GM18868 (cell line): ENCODE measurements around the gene STAC2.
"Not testable (repeated sequence)": the region's sequence is repeated elsewhere in the genome, so short reads cannot be mapped to it uniquely, and the experiment has no call there.

Source experiments
- ATAC-seq: cut with Tn5 transposase; IDR thresholded peaks from one replicate; pipeline ENCODE4 v1.9.1; 2021; ENCODE audit warnings: mild to moderate bottlenecking, moderate library complexity; ENCODE audit not compliant: unreplicated experiment

STAC2 gene

GRCh38 chr17:39225308-39225958, at the start of gene STAC2:
TSS of gene STAC2 (minus strand) at chr17:39225945. CDS start at chr17:39225502, 443 bp downstream.
- ATAC-seq, result no peak

DNA sequence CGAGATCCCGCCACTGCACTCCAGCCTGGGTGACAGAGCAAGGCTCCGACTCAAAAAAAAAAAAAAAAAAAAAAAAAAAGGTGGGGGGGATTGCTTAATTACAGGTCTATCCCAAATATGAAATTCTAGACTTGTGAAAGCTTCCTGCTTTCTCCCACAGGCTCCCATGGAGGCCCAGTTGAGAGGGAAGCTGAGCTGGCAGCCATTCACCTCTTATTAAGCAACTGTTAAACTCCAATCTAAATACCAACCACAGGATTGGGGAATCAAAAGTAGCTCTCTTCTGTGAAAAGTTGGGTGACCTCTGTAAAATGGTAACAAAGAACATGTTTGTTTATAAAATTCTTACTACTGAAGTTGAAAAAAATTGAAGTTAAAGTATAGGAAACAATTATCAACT, 45.8 kb upstream of the STAC2 start:
- no peak for ATAC-seq

- no peak for ATAC-seq
Measured at GRCh38 chr17:39270923-39271322, 45.2 kb upstream of the STAC2 start.

- ATAC-seq, result no peak
Measured at GRCh38 chr17:39264119-39264518, 38.4 kb upstream of the STAC2 start.

- ATAC-seq, result no peak
Measured at GRCh38 chr17:39261286-39261685, 35.5 kb upstream of the STAC2 start.

DNA sequence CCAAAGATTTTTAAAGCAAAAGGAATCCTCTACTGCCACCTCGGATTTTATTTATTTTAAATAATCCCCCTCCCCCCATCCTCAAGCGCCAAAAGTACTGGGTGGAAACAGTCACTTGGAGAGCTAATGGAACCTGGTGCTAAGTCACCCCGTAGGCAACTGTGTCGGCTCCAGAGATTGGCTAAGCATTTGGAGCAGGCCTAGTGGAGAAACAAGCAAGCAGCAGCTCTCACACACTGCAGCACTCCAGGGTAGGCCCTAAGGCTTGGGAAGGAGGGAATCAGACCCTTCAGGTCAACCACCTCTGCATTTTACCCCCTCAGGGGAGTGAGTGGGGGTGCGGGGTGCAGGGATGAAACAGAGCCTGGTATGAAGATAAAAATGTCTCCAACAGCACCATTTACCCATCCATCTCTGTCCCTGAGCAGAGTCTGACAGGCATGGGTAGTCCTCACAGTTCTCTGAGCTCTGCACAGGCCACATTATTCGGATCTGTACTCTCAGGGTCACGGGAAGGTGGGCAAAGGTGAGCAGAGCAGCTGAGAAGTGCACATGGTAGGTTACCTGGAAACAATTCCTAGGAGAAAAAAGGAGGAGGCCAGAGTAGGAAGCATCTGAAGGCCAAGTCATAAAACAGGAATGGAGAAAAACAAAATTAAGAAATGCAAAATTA, 27.2 kb upstream of the STAC2 start:
- ATAC-seq, result no peak

DNA sequence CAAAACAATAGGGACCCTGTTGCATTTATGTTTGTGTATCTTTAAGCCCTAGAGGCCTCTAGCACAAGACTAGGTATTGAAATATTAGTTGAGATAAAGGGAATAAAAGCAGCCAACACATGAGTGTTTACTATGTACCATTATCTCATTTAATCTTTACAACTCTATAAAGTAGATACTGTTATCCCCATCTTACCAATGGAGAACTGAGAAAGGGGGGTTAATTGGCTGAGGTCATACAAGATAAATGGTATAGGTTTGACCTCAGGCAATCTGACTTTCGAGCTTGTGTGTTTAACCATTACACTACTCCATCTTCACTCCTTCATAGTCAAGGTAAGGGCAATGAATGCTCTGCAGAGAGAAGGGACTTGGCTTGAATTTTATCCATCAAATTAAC, 26.3 kb upstream of the STAC2 start:
- no peak for ATAC-seq

DNA sequence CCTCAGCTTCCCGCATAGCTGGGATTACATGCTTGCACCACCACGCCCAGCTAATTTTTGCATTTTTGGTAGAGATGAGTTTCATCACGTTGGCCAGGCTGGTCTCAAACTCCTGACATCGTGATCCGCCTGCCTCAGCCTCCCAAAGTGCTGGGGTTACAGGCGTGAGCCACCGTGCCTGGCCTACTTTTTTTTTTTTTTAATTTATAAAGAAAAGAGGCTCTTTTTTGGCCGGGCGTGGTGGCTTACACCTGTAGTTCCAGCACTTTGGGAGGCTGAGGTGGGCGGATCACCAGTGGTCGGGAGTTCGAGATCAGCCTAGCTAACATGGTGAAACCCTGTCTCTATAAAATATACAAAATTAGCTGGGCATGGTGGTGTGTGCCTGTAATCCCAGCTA, 24.3 kb upstream of the STAC2 start:
- ATAC-seq, result not testable (repeated sequence)

DNA sequence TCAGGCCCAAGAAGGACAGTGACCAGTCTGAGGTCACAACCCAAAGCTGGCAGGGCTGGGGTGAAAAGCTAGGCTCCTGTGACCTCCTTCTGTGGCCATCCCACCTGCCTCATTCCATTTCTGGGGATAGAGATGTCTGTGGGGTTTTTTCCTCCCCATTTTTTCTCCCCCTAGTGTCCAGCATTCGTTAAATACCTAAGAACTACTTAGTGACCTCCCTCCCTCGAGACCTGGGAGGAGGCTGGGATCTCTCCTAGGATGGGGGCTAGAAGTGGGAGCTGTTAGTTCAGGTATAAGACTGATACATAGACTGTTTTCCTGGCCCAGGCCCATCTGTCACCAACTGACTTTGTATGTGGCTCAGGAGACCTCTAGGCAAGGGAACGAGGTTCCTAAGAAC, 20.5 kb upstream of the STAC2 start:
- no peak for ATAC-seq

- peak; percentile 57 for ATAC-seq
Measured at GRCh38 chr17:39244600-39245570, 19.1 kb upstream of the STAC2 start.

- ATAC-seq, result no peak
Measured at GRCh38 chr17:39244016-39244599, 18.4 kb upstream of the STAC2 start.

- no peak for ATAC-seq
Measured at GRCh38 chr17:39243155-39243554, 17.4 kb upstream of the STAC2 start.

GRCh38 chr17:39240631-39241030, 14.9 kb upstream of the STAC2 start:
- no peak for ATAC-seq

DNA sequence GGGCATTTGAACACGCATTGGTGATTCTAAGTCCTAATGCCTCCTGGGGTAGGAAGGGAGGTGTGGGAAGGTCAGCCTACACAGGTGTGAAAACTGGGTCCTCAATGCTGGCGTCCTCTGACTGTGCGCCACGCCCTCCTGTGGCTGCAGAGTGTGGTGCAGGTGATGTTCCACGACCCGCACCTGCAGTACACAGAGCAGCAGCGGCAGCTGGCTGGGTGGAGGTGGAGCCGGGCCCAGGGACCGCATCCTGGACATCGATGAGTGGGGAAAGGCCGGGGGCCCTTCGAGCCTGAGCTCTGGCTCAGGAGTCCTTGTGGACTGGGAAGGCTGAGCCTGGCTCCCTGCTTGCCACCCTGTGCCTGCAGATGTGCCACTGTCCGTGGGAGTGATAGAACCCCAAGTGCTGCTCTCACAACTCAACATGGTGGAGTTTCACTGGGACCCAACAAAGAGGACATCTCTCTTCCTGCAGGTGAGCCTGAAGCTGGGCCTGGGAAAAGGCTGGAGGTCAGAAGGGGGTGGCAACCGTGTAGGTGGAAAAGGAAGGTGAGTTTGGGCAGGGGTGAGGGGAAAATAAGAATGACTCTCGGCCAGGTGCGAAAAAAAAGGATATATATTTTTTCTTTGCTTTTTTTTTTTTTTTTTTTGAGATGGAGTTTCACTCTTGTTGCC, 14.0 kb upstream of the STAC2 start:
- no peak for ATAC-seq

GRCh38 chr17:39238311-39238972, 12.7 kb upstream of the STAC2 start:
- no peak for ATAC-seq

DNA sequence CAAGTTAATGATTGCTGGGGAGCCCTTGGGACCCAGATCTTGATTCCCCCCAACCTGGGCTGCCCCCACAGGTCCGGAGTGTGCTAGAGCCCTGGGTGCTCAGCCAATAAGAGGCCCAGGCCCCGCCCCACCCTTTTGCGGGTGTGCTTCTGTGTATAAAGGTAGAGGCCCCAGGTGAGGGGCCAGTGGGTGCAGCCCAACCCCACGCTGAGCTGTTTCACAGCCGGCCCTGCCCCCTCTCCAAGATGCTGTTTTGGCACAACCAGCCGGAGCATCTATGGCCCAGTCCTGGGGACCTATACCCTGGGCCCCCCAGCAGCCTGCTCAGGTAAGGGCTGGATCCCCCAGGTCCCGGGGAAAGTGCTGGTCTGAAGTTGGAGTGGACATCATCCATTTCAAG, 11.8 kb upstream of the STAC2 start:
- no peak for ATAC-seq

GRCh38 chr17:39236981-39237441, 11.3 kb upstream of the STAC2 start:
- ATAC-seq, result no peak

- ATAC-seq, result no peak
Measured at GRCh38 chr17:39236450-39236927, 10.7 kb upstream of the STAC2 start.

- no peak for ATAC-seq
Measured at GRCh38 chr17:39235555-39236449, 10.1 kb upstream of the STAC2 start.
